AG10803 (cell line): ENCODE results near the gene STMND1.
A peak's percentile ranks its signal among the peaks of the same experiment; 100 is the strongest.

ENCODE experiments used
- DNase-seq: peaks from one replicate; pipeline ENCODE4 v3.0.0; 2010; ENCODE audit warnings: low read depth
- H3K4me3 ChIP-seq: 2 replicates; pipeline ENCODE4 v1.5.1; 2011; ENCODE audit warnings: mild to moderate bottlenecking, low read length, control low read depth
- CTCF ChIP-seq: conservative IDR thresholded peaks from 2 replicates; pipeline ENCODE4 v1.5.1; 2011; ENCODE audit warnings: mild to moderate bottlenecking, low read length, control low read depth, inconsistent platforms

STMND1 gene

GRCh38 chr6:17101422-17102257 is at the start of gene STMND1:
Gene STMND1, plus strand, starts transcription at chr6:17102050. Its CDS starts 208 bp downstream, at chr6:17102258.
- TF ChIP-seq CTCF: no peak
- H3K4me3 ChIP-seq: peak within 1 kb of the TSS; percentile 46
- peak; percentile 24 for DNase-seq

GRCh38 chr6:17054647-17055046 is 47.2 kb upstream of the STMND1 start:
- no peak for DNase-seq
- no peak overlapping the region for H3K4me3 ChIP-seq
- TF ChIP-seq CTCF: no peak

- peak; percentile 21 for DNase-seq
- no peak for TF ChIP-seq CTCF
- no peak overlapping the region for H3K4me3 ChIP-seq
These were observed 44.5 kb upstream of the STMND1 start for GRCh38 chr6:17057322-17057721.

GRCh38 chr6:17058550-17058949 is 43.3 kb upstream of the STMND1 start:
- H3K4me3 ChIP-seq: no peak overlapping the region
- DNase-seq: no peak
- TF ChIP-seq CTCF: no peak

- no peak for DNase-seq
- no peak overlapping the region for H3K4me3 ChIP-seq
- no peak for TF ChIP-seq CTCF
These were observed 42.8 kb upstream of the STMND1 start for GRCh38 chr6:17059022-17059421.

GRCh38 chr6:17059850-17060249 is 42.0 kb upstream of the STMND1 start:
- no peak for DNase-seq
- H3K4me3 ChIP-seq: no peak overlapping the region
- no peak for TF ChIP-seq CTCF

GRCh38 chr6:17061097-17061496 is 40.8 kb upstream of the STMND1 start:
- DNase-seq: no peak
- TF ChIP-seq CTCF: no peak
- no peak overlapping the region for H3K4me3 ChIP-seq
